Ecto neural progenitor cell (in vitro differentiated cells): ENCODE measurements around the gene RNPS1.
A peak's percentile ranks its signal among the peaks of the same experiment; 100 is the strongest.

Source experiments
- DNase-seq: peaks from one replicate; pipeline ENCODE4 v3.0.0-alpha.2; 2018; ENCODE audit warnings: low spot score

The RNPS1 gene

GRCh38 chr16:2213817-2214718, 53.9 kb downstream of the RNPS1 start:
- no peak for DNase-seq

GRCh38 chr16:2212362-2213324, 55.3 kb downstream of the RNPS1 start:
- DNase-seq: no peak

GRCh38 chr16:2211923-2212347, 56.0 kb downstream of the RNPS1 start:
- DNase-seq: no peak

- no peak for DNase-seq
Observed at GRCh38 chr16:2210386-2211365, 57.2 kb downstream of the RNPS1 start, which contains the start of gene BRICD5. TSS of gene BRICD5 (minus strand) at chr16:2210863. CDS start at chr16:2210833, 30 bp downstream.

- DNase-seq: no peak
Observed at GRCh38 chr16:2210009-2210332, 58.0 kb downstream of the RNPS1 start.

GRCh38 chr16:2209258-2210008, 58.5 kb downstream of the RNPS1 start:
- DNase-seq: no peak

GRCh38 chr16:2208772-2209171, 59.2 kb downstream of the RNPS1 start:
- no peak for DNase-seq

- DNase-seq: no peak
Observed at GRCh38 chr16:2208308-2208707, 59.6 kb downstream of the RNPS1 start.

- DNase-seq: no peak
Observed at GRCh38 chr16:2207872-2208271, 60.1 kb downstream of the RNPS1 start.

GRCh38 chr16:2206780-2207433, 61.0 kb downstream of the RNPS1 start:
- DNase-seq: no peak

GRCh38 chr16:2206420-2206779, 61.5 kb downstream of the RNPS1 start:
- no peak for DNase-seq

GRCh38 chr16:2205967-2206313, 62.0 kb downstream of the RNPS1 start:
- DNase-seq: no peak

GRCh38 chr16:2205104-2205966, 62.6 kb downstream of the RNPS1 start, which contains the start of gene MLST8:
TSS of gene MLST8 (plus strand) at chr16:2205454. CDS start at chr16:2206086, 632 bp downstream.
- DNase-seq: peak; percentile 93

- DNase-seq: no peak
Observed at GRCh38 chr16:2204416-2205103, 63.4 kb downstream of the RNPS1 start.
